Endothelial cell of umbilical vein (primary cell): Measurements from ENCODE around the gene ANKFN1.

Experiments
- CTCF ChIP-seq, 2 donors: IDR thresholded peaks; 1 replicate in 1 of 2; 2 replicates in 1 of 2; pipeline ENCODE4 v1.5.1; 2011; ENCODE audit warnings: low read length in 2 of 2, mild to moderate bottlenecking in 2 of 2, moderate library complexity in 2 of 2, control low read depth in 1 of 2, inconsistent platforms in 1 of 2, low read depth in 1 of 2; ENCODE audit not compliant: insufficient read depth in 1 of 2; ENCODE audit errors: extremely low read depth in 1 of 2
- EZH2 ChIP-seq: IDR thresholded peaks from 2 replicates; pipeline ENCODE4 v1.6.1; 2012; ENCODE audit warnings: borderline replicate concordance, low read depth, mild to moderate bottlenecking, moderate library complexity, low read length, inconsistent platforms; ENCODE audit not compliant: severe bottlenecking
- FOS ChIP-seq: IDR thresholded peaks from 2 replicates; pipeline ENCODE4 v1.6.1; 2011; ENCODE audit warnings: mild to moderate bottlenecking, low read length, moderate library complexity, borderline replicate concordance; ENCODE audit not compliant: insufficient read depth
- GATA2 ChIP-seq: IDR thresholded peaks from 2 replicates; pipeline ENCODE4 v1.7.0; 2011; ENCODE audit warnings: low read depth, mild to moderate bottlenecking, moderate library complexity, mixed read lengths, low read length; ENCODE audit not compliant: insufficient read length, insufficient read depth
- JUN ChIP-seq: IDR thresholded peaks from 2 replicates; pipeline ENCODE4 v1.6.1; 2011; ENCODE audit warnings: borderline replicate concordance, low read depth; ENCODE audit not compliant: insufficient read length, insufficient read depth
- MAX ChIP-seq: IDR thresholded peaks from 2 replicates; pipeline ENCODE4 v1.6.1; 2011; ENCODE audit not compliant: insufficient read depth, insufficient read length
- MYC ChIP-seq: IDR thresholded peaks from one replicate; pipeline ENCODE4 v1.6.1; 2011; ENCODE audit warnings: mild to moderate bottlenecking, low read depth, low read length
- POLR2A ChIP-seq: IDR thresholded peaks from 2 replicates; pipeline ENCODE4 v1.6.1; 2012; ENCODE audit warnings: low read depth, mild to moderate bottlenecking, control low read depth, low read length
- POLR2AphosphoS5 ChIP-seq: IDR thresholded peaks from 2 replicates; pipeline ENCODE4 v1.6.1; 2012; ENCODE audit warnings: low read depth, mild to moderate bottlenecking, control low read depth, low read length, moderate library complexity; ENCODE audit not compliant: insufficient read depth

- TF ChIP-seq CTCF (IDR thresholded peaks at IDR 0.05; ENCODE audit: extremely low read depth in 1 of 2, insufficient read depth in 1 of 2, low read depth in 1 of 2, low read length in 2 of 2): no peak
- TF ChIP-seq POLR2AphosphoS5: no peak
- no peak for TF ChIP-seq POLR2A
- no peak for TF ChIP-seq EZH2
- no peak for TF ChIP-seq FOS
- TF ChIP-seq JUN: no peak
- TF ChIP-seq MAX: no peak
- no peak for TF ChIP-seq GATA2
- no peak for TF ChIP-seq MYC
Observed at GRCh38 chr17:56108811-56109284, 44.4 kb upstream of the ANKFN1 start.
